H1 (cell line): ENCODE measurements around the gene MKKS. TPM values are rescaled to one million over a fixed set of nuclear protein-coding genes. Genes with fewer than 3 reads are reported as not detected.

Experiments
- BRCA1 ChIP-seq: IDR thresholded peaks from 2 replicates; pipeline ENCODE4 v1.6.1; 2012; ENCODE audit warnings: low read depth, low read length, improper control_type of control experiment
- CHD1 ChIP-seq: IDR thresholded peaks from 2 replicates; pipeline ENCODE4 v1.6.1; 2012; ENCODE audit warnings: low read depth, low read length, improper control_type of control experiment
- CREB1 ChIP-seq: IDR thresholded peaks from 2 replicates; pipeline ENCODE4 v1.6.1; 2012; ENCODE audit warnings: inconsistent platforms
- E2F6 ChIP-seq: IDR thresholded peaks from 2 replicates; pipeline ENCODE4 v1.6.1; 2012; ENCODE audit warnings: inconsistent platforms
- EGR1 ChIP-seq: IDR thresholded peaks from 2 replicates; pipeline ENCODE4 v1.6.1; 2011; ENCODE audit warnings: low read depth, low read length, borderline replicate concordance
- GABPA ChIP-seq: IDR thresholded peaks from 2 replicates; pipeline ENCODE4 v1.6.1; 2011; ENCODE audit warnings: mild to moderate bottlenecking, low read length, moderate library complexity, borderline replicate concordance; ENCODE audit not compliant: insufficient read depth
- HDAC2 ChIP-seq, 2 experiments: fragments of 300-600 bp in 1 of 2; sonication (generic) in 1 of 2; IDR thresholded peaks; 2 replicates each; pipeline ENCODE4 v1.6.1; 2011 to 2012; ENCODE audit warnings: low read depth in 2 of 2, low read length in 2 of 2, mild to moderate bottlenecking in 2 of 2, moderate library complexity in 2 of 2, borderline replicate concordance in 1 of 2, inconsistent platforms in 1 of 2
- KDM4A ChIP-seq: IDR thresholded peaks from one replicate; pipeline ENCODE4 v1.7.1; 2012; ENCODE audit warnings: low read depth, mild to moderate bottlenecking, moderate library complexity, low read length, inconsistent platforms; ENCODE audit not compliant: severe bottlenecking
- MAX ChIP-seq: IDR thresholded peaks from 2 replicates; pipeline ENCODE4 v1.6.1; 2012; ENCODE audit warnings: inconsistent platforms
- NRF1 ChIP-seq: IDR thresholded peaks from 2 replicates; pipeline ENCODE4 v1.6.1; 2011; ENCODE audit warnings: mild to moderate bottlenecking, low read depth, low read length, improper control_type of control experiment
- POLR2A ChIP-seq, 2 experiments: IDR thresholded peaks; 1 replicate in 1 of 2; 2 replicates in 1 of 2; pipeline ENCODE4 v1.6.1; 2011; ENCODE audit warnings: low read depth in 2 of 2, low read length in 2 of 2, mild to moderate bottlenecking in 2 of 2; ENCODE audit errors: control extremely low read depth in 1 of 2
- RBBP5 ChIP-seq: IDR thresholded peaks from 2 replicates; pipeline ENCODE4 v1.7.1; 2012; ENCODE audit warnings: low read depth, mild to moderate bottlenecking, inconsistent platforms, low read length, moderate library complexity, borderline replicate concordance
- RNF2 ChIP-seq: fragments of 200-900, 300-1000 bp; sonication (generic); IDR thresholded peaks from 2 replicates; pipeline ENCODE4 v1.7.1; 2016; ENCODE audit warnings: borderline replicate concordance, low read depth, mild to moderate bottlenecking, antibody characterized with exemption, low read length; ENCODE audit not compliant: poor library complexity, severe bottlenecking; ENCODE audit errors: missing control alignments
- SRF ChIP-seq: IDR thresholded peaks from 2 replicates; pipeline ENCODE4 v1.6.1; 2011; ENCODE audit warnings: mild to moderate bottlenecking, low read depth, low read length, moderate library complexity
- SUZ12 ChIP-seq: fragments of 200-600 bp; sonication (generic); IDR thresholded peaks from 2 replicates; pipeline ENCODE4 v1.6.1; 2012; ENCODE audit warnings: mild to moderate bottlenecking, inconsistent platforms, low read length, moderate library complexity, mixed read lengths
- TAF1 ChIP-seq: IDR thresholded peaks from 2 replicates; pipeline ENCODE4 v1.6.1; 2011; ENCODE audit warnings: mild to moderate bottlenecking, low read depth, low read length
- USF2 ChIP-seq: IDR thresholded peaks from 2 replicates; pipeline ENCODE4 v1.6.1; 2011; ENCODE audit warnings: low read length, improper control_type of control experiment
- YY1 ChIP-seq: IDR thresholded peaks from 2 replicates; pipeline ENCODE4 v1.6.1; 2011; ENCODE audit warnings: low read depth, mild to moderate bottlenecking, low read length
- polyA plus RNA-seq, 7 experiments: library from polyadenylated mRNA; depleted of rRNA in 3 of 7; stranded (reverse) in 5 of 7; unstranded in 2 of 7; fragments of >200 nt in 5 of 7; fragments of 200-250 nt in 2 of 7; gene quantifications; 1 replicate in 5 of 7; 2 replicates in 1 of 7; 4 replicates in 1 of 7; pipeline versions ENCODE4 v1.2.1 to v1.2.3, GENCODE V29; 2011 to 2013; ENCODE audit warnings: missing spikeins in 2 of 7, mixed read lengths in 2 of 7
- total RNA-seq: library from RNA; stranded (reverse); fragmentation: NEBNext Ultra II Directional; extraction: Animal tissue kit (Norgen Biotek cat#: 25700); gene quantifications from 2 replicates; pipeline ENCODE4 v1.2.1, GENCODE V29; 2021

MKKS gene
- total and polyA plus RNA-seq, 2 of the 8 experiments (the other 6 are each of a cell fraction or from before 2014, with no cell fraction given): 15.9 to 24.8 TPM

- TF ChIP-seq GABPA (no peak), NRF1 (peak; percentile 40; the same call in 1 of the 2 replicates), CHD1 (no peak), BRCA1 (no peak), RNF2 (no peak), MAX (peak; percentile 94), KDM4A (peak; percentile 80), HDAC2 (IDR thresholded peaks at IDR 0.05; ENCODE audit: borderline replicate concordance in 1 of 2, low read depth in 2 of 2, low read length in 2 of 2) (peak in 1 of 2 experiments; percentile 73; a peak in 2 of 4 replicates), E2F6 (peak; percentile 95), TAF1 (peak; percentile 41), SRF (no peak), YY1 (peak; percentile 56), RBBP5 (peak; percentile 80; the same call in 1 of the 2 replicates), USF2 (no peak), CREB1 (peak; percentile 40), EGR1 (peak; percentile 71; the same call in 1 of the 2 replicates), POLR2A (IDR thresholded peaks at IDR 0.05; ENCODE audit: control extremely low read depth in 1 of 2, low read depth in 2 of 2, low read length in 2 of 2) (peak; percentile 22 to 73; a peak in 2 of 3 replicates), SUZ12 (no peak)
These were observed at the start of gene MKKS (continued) for GRCh38 chr20:10433623-10434466.
